Measurements from ENCODE around the gene STOX1.
"Not testable (repeated sequence)": the region's sequence is repeated elsewhere in the genome, so short reads cannot be mapped to it uniquely, and the experiment has no call there.

STOX1 gene

GRCh38 chr10:68877482-68878110, 50.3 kb downstream of the STOX1 start:
- no peak for DNase-seq

- no peak for DNase-seq
These were observed 51.2 kb downstream of the STOX1 start for GRCh38 chr10:68878496-68878895.

GRCh38 chr10:68879628-68880027, 52.3 kb downstream of the STOX1 start:
- no peak for DNase-seq

GRCh38 chr10:68880181-68880580, 52.9 kb downstream of the STOX1 start:
- DNase-seq: no peak

- no peak for DNase-seq
These were observed 67.7 kb downstream of the STOX1 start for GRCh38 chr10:68895041-68895440.

GRCh38 chr10:68897336-68897741, 70.0 kb downstream of the STOX1 start:
- DNase-seq: peak in 36 of 56 donors; percentile 1 to 79 (median 16)

GRCh38 chr10:68899186-68899745, 71.9 kb downstream of the STOX1 start:
- DNase-seq: no peak

- DNase-seq: peak in 26 of 56 donors; percentile 38 to 97 (median 86)
These were observed 73.2 kb downstream of the STOX1 start for GRCh38 chr10:68900427-68901104.

GRCh38 chr10:68901105-68901927, 74.0 kb downstream of the STOX1 start, which contains the start of gene DDX50:
TSS of gene DDX50 (plus strand) at chr10:68901315. CDS start at chr10:68901385, 70 bp downstream.
- peak; percentile 88 to 99 (median 96) for DNase-seq

GRCh38 chr10:68902382-68902781, 75.1 kb downstream of the STOX1 start:
- no peak for DNase-seq

- no peak for DNase-seq
These were observed 97.3 kb downstream of the STOX1 start for GRCh38 chr10:68924593-68924992.

- DNase-seq: no peak
These were observed 98.2 kb downstream of the STOX1 start for GRCh38 chr10:68925489-68925888.

- not testable (repeated sequence) for DNase-seq
These were observed 101.8 kb downstream of the STOX1 start for GRCh38 chr10:68929157-68929556.

GRCh38 chr10:68929888-68930287, 102.6 kb downstream of the STOX1 start:
- not testable (repeated sequence) for DNase-seq

GRCh38 chr10:68932860-68933259, 105.5 kb downstream of the STOX1 start:
- DNase-seq: not testable (repeated sequence)

GRCh38 chr10:68934994-68935393, 107.7 kb downstream of the STOX1 start:
- DNase-seq: no peak

GRCh38 chr10:68938117-68938516, 110.8 kb downstream of the STOX1 start:
- DNase-seq: peak in 1 of 56 donors; percentile 5

- no peak for DNase-seq
These were observed 111.6 kb downstream of the STOX1 start for GRCh38 chr10:68938884-68939283.

GRCh38 chr10:68940917-68941316, 113.6 kb downstream of the STOX1 start:
- DNase-seq: not testable (repeated sequence)
